Measurements from ENCODE around the gene AKAP5. TPM values are rescaled to one million over a fixed set of nuclear protein-coding genes. Genes with fewer than 3 reads are reported as not detected.

AKAP5 gene
- total and polyA plus RNA-seq, 2 of the 13 experiments (the other 11 are each of a cell fraction or from before 2014, with no cell fraction given) = 0.18 to 1.5 TPM

DNA sequence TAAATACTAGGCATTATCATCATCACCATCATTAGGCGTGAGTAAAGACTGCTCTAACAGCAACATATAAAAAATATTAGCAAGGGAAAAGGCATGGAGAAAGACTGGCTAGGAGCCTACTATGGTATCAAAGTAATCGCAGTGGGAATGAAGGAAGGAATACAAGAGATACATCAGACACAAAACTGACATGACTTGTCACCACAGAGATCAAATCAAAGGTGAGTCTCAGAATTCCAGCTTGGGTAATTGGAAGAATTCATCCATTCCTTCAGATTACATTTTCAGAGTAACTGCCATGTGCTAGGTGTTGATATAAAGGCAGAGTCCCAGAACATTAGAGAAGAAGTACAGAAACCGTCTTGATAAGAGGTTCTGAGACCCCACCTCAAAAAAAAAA, 28.2 kb downstream of the AKAP5 start (continued):
- no peak for TF ChIP-seq HMG20B (CRISPR knock-in tag; conservative IDR thresholded peaks at IDR 0.05)
- TF ChIP-seq ZBTB20 (CRISPR knock-in tag; IDR thresholded peaks at IDR 0.05; ENCODE audit: borderline replicate concordance, low read depth) = no peak
- TF ChIP-seq THAP11 (CRISPR knock-in tag; IDR thresholded peaks at IDR 0.05) = no peak
- no peak for TF ChIP-seq RAD51 (IDR thresholded peaks at IDR 0.05; ENCODE audit: borderline replicate concordance)
- TF ChIP-seq NONO (IDR thresholded peaks at IDR 0.05) = no peak
- TF ChIP-seq NONO (CRISPR knock-in tag; conservative IDR thresholded peaks at IDR 0.05) = no peak

DNA sequence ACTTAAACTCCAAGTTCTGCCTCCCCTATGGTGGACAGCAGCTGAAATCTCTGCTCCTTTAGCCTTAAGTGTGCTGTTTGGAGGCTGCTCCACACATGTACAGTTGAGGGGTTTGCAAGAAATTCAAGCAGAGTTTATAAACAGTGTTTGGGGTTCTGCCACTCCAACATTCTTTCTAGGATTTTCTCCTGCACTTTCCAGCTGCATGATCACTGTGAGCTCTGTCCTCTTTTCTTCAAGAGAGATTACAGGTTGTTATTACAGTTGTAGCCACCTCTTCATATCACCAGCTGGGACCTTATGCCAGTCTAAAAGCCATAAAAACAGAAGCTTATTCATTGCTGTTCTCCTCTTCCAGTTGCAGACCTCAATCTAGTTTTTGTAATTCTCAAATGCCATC, 30.0 kb downstream of the AKAP5 start:
- Histone ChIP-seq H3K27ac (ENCODE audit: extremely low read length, insufficient read depth, low read length) (no peak overlapping the region), H4K20me1 (ENCODE audit: insufficient read depth, low read length) (no peaks in the 10 kb centered on the region), H3K79me2 (ENCODE audit: insufficient read depth, low read length) (no peaks in the 10 kb centered on the region), H2AFZ (ENCODE audit: low read length) (no peak overlapping the region), H3K4me2 (ENCODE audit: low read depth, low read length) (no peak overlapping the region), H3K9ac (ENCODE audit: insufficient read depth, low read depth, low read length) (no peak overlapping the region), H3K9me3 (ENCODE audit: low read length) (no peaks in the 10 kb centered on the region), H3K27me3 (ENCODE audit: control insufficient read depth in 1 of 2, insufficient read depth in 2 of 2, low read length in 2 of 2) (no peaks in the 10 kb centered on the region), H3K4me1 (ENCODE audit: insufficient read depth, low read length) (peaks cover 7% of the 10 kb centered on the region), H3K4me3 (replicated peaks in 1 of 3; ENCODE audit: insufficient read depth in 1 of 3, low read depth in 2 of 3, low read length in 3 of 3) (no peak overlapping the region), H3K36me3 (replicated peaks in 1 of 2; ENCODE audit: control insufficient read depth in 1 of 2, insufficient read depth in 2 of 2, low read length in 2 of 2) (0 out of 5 replicates have a peak, but pooled peaks cover 0 to 2% of the 10 kb centered on the region in 2 experiments)
- DNase-seq (ENCODE audit: low spot score) (no peak), FAIRE-seq (no peak), ATAC-seq (no peak)
- CTCF ChIA-PET (ENCODE audit: low intra/inter-chr PET ratio, low total read pairs) = no interaction called here
- POLR2A ChIA-PET = interaction anchor here (0.6 to 1.1 kb wide), 2 partner anchors 9 to 520 kb away, joined by 3 to 4 read pairs; partner anchors contain the start of gene ZBTB1
- intact Hi-C loops (cut with micrococcal nuclease; ENCODE audit: unreplicated experiment) (no loop called here), in situ Hi-C loops (cut with HindIII; ENCODE audit: extremely low pct_ligation_motif_present, low pct_unique_long_range_greater_than_20kb) (no loop called here)
- BruUV-seq (replicated peaks) = no TSS peak
- TF ChIP-seq ZNF546 (CRISPR knock-in tag; conservative IDR thresholded peaks at IDR 0.05) = no peak
- TF ChIP-seq, protein P1, sequence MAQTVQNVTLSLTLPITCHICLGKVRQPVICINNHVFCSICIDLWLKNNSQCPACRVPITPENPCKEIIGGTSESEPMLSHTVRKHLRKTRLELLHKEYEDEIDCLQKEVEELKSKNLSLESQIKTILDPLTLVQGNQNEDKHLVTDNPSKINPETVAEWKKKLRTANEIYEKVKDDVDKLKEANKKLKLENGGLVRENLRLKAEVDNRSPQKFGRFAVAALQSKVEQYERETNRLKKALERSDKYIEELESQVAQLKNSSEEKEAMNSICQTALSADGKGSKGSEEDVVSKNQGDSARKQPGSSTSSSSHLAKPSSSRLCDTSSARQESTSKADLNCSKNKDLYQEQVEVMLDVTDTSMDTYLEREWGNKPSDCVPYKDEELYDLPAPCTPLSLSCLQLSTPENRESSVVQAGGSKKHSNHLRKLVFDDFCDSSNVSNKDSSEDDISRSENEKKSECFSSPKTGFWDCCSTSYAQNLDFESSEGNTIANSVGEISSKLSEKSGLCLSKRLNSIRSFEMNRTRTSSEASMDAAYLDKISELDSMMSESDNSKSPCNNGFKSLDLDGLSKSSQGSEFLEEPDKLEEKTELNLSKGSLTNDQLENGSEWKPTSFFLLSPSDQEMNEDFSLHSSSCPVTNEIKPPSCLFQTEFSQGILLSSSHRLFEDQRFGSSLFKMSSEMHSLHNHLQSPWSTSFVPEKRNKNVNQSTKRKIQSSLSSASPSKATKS (CRISPR knock-in tag; IDR thresholded peaks at IDR 0.05) = no peak
- no peak for TF ChIP-seq GPN1 (CRISPR knock-in tag; IDR thresholded peaks at IDR 0.05; ENCODE audit: borderline replicate concordance)
- no peak for TF ChIP-seq JUND (CRISPR knock-in tag; IDR thresholded peaks at IDR 0.05)
- TF ChIP-seq, protein P2, sequence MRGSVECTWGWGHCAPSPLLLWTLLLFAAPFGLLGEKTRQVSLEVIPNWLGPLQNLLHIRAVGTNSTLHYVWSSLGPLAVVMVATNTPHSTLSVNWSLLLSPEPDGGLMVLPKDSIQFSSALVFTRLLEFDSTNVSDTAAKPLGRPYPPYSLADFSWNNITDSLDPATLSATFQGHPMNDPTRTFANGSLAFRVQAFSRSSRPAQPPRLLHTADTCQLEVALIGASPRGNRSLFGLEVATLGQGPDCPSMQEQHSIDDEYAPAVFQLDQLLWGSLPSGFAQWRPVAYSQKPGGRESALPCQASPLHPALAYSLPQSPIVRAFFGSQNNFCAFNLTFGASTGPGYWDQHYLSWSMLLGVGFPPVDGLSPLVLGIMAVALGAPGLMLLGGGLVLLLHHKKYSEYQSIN (CRISPR knock-in tag; IDR thresholded peaks at IDR 0.05; ENCODE audit: borderline replicate concordance) = no peak
- no peak for TF ChIP-seq RBFOX2 (IDR thresholded peaks at IDR 0.05; ENCODE audit: low read depth, low read length)
- no peak for TF ChIP-seq TMF1 (CRISPR knock-in tag; IDR thresholded peaks at IDR 0.05; ENCODE audit: low read depth)
- no peak for TF ChIP-seq ZNF816 (CRISPR knock-in tag; IDR thresholded peaks at IDR 0.05; ENCODE audit: borderline replicate concordance)
- TF ChIP-seq KAT7 (CRISPR knock-in tag; IDR thresholded peaks at IDR 0.05; ENCODE audit: borderline replicate concordance) = no peak
- TF ChIP-seq, protein P3, sequence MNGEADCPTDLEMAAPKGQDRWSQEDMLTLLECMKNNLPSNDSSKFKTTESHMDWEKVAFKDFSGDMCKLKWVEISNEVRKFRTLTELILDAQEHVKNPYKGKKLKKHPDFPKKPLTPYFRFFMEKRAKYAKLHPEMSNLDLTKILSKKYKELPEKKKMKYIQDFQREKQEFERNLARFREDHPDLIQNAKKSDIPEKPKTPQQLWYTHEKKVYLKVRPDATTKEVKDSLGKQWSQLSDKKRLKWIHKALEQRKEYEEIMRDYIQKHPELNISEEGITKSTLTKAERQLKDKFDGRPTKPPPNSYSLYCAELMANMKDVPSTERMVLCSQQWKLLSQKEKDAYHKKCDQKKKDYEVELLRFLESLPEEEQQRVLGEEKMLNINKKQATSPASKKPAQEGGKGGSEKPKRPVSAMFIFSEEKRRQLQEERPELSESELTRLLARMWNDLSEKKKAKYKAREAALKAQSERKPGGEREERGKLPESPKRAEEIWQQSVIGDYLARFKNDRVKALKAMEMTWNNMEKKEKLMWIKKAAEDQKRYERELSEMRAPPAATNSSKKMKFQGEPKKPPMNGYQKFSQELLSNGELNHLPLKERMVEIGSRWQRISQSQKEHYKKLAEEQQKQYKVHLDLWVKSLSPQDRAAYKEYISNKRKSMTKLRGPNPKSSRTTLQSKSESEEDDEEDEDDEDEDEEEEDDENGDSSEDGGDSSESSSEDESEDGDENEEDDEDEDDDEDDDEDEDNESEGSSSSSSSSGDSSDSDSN (CRISPR knock-in tag; IDR thresholded peaks at IDR 0.05) = no peak
- TF ChIP-seq SALL1 (CRISPR knock-in tag; IDR thresholded peaks at IDR 0.05) = no peak
- TF ChIP-seq ZNF709 (CRISPR knock-in tag; IDR thresholded peaks at IDR 0.05) = no peak
- TF ChIP-seq ERF (CRISPR knock-in tag; IDR thresholded peaks at IDR 0.05) = no peak
- no peak for TF ChIP-seq CEBPB (IDR thresholded peaks at IDR 0.05; ENCODE audit: borderline replicate concordance, low read depth, low read length)
- no peak for TF ChIP-seq SETDB1 (CRISPR knock-in tag; IDR thresholded peaks at IDR 0.05; ENCODE audit: borderline replicate concordance)
- no peak for TF ChIP-seq ZNF879 (CRISPR knock-in tag; IDR thresholded peaks at IDR 0.05)

Measured in HepG2 (cell line).